Measurements from ENCODE around the gene MLLT10.
A peak's percentile ranks its signal among the peaks of the same experiment; 100 is the strongest.

MLLT10 gene

DNA sequence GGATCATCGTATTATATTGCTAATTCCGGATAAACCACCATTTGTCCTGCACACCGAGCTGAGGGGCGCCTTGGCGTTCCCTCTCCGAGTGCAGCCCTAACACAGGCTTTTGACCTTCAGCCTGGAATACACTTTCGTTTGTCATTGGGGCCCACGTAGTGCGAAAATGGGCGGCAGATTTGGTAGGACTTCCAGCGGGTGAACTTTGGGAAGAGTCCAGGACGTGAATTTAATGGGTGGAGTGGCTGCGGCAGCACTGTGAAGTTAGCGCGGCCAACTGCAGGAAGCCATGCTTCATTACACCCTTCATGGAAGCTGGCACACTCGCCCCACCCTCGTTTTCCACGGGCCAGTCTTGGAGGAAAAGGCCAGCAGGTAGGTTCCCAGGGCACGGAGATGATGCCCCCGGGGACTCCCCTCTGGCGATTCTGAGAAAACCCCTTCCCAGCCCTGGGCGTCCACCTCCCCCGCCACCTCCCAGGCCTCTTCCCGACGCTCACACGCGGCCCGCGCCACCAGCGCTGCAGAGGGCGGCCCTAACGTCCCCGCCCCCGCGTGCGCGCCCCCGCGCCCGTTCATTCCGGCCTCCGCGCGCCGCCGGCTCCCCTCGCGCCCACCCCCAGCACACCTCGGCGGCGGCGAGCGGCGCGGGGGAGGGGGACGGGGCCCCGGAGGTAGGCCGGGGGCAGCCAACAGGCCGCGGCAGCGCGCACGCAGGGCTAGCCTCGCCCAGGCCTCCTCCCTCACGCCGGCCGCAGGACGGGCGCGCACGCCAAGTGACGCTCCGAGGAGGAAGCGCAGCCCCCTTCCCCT lies at the start of gene MLLT10:
TSS of gene MLLT10 (plus strand) at position 766 of the 813 bp plus-strand sequence. CDS start 413 bp downstream, outside the sequence.
- DNase-seq: peak; percentile 86

DNA sequence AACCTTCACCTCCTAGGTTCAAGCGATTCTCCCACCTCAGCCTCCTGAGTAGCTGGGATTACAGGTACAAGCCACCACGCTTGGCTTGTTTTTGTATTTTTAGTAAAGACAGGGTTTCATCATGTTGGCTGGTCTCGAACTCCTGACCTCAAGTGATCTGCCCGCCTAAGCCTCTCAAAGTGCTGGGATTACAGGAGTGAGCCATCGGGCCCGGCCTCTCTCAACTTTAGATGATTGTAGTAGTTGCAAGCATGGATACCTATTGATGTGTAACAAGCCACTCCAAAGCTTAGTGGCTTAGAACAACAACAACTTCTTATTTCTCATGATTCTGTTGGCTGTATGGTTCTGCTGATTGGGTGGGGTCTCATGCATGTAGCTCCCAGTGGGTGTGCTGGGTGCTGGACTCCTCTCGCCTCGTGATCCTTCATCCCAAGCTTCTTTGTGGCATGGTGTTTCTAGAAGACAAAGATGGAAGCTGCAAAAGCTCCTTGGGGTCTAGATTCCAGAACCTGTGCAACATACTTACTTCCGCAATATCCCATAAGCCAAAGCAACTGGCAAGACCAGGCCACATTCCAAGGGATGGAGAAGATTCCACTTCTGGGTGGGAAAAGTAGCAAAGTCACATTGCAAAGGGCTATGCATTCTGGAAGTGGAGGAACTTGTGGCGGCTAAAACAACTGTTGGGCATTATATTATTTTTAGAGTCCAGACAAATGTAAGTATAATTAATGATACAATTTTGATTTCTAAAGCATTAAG lies 46.4 kb upstream of the MLLT10 start:
- DNase-seq: no peak

GRCh38 chr10:21488246-21488956 lies 45.6 kb upstream of the MLLT10 start:
- DNase-seq: no peak

DNA sequence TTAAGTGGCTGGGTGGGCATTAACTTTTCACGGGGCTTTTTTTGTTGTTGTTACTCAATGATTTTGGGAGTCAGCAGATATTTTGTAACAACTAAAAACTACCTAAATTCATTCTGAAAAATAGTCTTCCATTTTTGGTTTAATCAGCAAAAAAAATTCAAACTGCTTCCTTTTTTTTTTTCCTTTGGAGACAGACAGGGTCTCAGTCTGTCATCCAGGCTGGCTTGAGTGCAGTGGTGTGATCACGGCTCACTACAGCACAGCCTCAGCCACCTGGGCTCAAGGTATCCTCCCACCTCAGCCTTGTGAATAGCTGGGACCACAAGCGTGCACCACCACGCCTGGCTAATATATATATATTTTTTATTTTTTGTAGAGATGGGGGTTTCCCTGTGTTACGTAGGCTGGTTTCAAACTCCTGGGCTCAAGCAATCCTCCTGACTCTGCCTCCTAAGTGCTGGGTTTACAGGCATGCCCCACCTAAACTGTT lies 45.0 kb upstream of the MLLT10 start:
- no peak for DNase-seq

- no peak for DNase-seq
Measured at GRCh38 chr10:21490028-21490710, 43.9 kb upstream of the MLLT10 start.

DNA sequence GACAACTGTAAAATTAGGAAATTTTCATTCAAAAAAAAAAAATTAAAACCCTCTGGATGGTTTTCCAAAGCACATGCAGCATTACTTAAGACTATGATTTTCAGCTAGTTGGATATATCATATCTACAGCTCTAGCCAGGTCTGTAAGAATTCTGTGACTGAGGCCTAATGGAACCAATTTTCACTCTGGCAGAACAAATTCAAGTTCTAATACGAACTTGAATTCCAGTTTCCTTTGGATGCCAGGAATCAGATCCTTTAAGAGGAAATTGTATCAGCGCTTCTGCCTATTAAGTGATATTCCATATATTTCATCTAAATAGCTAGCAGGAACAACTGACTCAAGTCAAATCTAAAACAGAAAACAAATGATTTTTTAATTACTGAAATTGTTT lies 43.3 kb upstream of the MLLT10 start:
- no peak for DNase-seq

- no peak for DNase-seq
Measured at GRCh38 chr10:21492421-21492820, 41.6 kb upstream of the MLLT10 start.

DNA sequence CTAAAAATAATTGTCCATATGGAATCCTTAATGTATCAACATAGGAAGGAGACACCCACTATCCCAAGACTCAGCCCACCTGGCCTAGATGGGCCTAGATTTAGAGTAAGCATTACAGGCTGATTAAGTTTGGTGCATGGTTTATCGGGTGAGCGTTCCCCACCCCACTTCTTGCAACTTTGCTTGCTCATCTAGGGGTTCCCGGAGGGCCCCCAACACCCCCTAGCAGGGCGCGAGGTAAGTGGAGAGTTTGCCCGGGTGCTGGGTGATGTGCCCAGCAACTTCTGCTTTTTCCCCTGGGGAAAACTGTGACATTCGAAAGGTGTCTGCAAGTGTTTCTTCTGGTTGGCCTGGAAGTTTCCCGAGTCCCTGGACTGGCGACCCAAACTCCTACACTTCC lies 40.2 kb upstream of the MLLT10 start:
- no peak for DNase-seq

DNA sequence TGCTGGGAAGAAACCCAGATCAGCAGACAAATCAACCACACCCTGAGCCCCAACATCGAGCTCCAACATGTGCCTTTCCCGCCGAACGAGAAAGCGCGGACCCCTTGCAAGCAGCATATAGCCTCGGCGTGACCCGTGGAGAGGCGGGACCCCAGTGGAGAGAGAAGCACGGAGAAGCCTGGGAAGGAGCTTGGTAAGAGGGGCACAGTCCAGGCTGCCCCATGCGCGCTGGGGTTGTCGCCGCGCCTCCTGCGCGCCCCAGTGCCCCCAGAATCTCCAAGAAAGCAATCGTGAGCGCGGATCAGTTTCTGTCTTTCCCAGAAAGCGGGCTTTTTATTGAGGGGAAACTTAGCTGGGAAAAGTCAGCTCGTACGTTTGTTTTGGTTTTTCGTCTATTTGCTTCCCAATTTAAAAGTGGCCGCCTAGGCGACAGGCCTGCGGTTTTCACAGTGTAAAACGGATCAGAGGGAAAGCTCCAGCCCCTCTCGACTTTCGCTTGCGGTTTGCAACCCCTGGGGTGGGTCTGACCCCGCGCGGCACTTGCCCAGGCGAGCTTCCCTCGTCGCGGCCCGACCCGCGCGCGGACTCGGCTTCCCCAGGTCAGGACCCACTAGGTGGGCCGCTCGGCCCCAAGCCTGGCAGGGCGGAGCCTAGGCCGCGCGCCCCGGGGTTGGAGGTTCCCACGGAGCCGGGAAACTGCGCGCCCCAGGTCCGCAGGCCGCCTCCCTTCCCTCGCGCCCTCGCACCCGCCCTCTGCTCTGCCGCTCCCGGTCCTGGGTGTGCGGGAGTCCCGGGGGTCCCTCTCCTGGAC lies 39.6 kb upstream of the MLLT10 start:
- DNase-seq: no peak

DNA sequence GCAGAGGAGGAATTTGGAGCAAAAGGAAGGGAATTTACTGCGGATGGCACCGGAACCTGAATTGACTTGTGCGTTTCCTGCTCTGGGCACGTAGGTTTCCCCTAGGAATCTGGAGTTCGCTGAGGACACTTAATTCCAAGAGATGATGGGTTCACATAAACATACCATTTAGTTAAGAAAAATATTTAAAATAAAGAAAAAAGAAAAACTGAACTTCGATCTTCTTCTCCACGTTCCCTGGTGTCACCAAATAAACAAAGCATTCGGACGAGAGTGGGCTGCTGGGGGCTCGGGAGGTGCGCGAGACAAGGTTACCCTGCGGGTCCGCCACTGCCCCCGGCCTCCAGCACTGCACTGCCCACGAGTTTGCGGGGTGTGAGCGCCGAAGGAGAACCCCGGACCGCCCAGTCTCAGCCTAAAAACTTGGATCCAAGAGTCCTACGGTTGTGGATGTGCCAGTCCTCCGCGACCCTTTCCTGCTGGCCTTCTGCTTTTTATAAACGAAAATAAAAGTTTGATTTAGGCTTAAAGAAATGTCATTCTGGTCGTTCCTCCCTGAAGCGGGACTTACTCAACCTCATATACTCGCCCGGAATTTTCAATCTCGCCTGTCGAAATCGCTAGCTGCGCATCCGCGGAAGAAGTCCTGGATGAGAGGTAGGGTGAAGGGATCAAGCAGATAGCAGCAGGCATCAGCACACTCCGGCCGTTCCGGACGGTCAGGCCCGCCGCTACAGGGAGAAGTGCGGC lies 38.9 kb upstream of the MLLT10 start:
- DNase-seq: no peak

GRCh38 chr10:21495752-21496342 lies 38.2 kb upstream of the MLLT10 start:
- DNase-seq: peak; percentile 45

- peak; percentile 41 for DNase-seq
Measured at GRCh38 chr10:21496343-21497176, 37.5 kb upstream of the MLLT10 start.

- peak; percentile 81 for DNase-seq
Measured at GRCh38 chr10:21497177-21497807, 36.7 kb upstream of the MLLT10 start.

- no peak for DNase-seq
Measured at GRCh38 chr10:21498377-21498776, 35.7 kb upstream of the MLLT10 start.

DNA sequence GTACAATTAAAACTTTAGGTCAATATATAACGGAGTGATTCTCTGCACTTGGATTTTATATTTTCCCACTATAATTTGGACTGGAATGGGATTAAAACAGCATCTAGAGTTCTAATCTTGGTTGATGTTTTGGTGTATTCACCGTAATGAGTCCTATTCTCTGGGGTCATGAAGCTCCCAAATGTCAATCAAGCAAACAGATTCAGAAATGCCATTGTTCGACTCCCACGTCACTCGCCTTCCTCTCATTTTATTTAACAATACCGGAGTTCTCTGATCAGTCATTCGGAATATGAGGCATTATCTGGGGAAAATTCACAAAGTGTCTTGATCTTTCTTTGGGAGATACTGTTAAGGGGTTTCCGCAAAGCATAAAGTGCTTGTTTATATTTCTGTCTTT lies 35.0 kb upstream of the MLLT10 start:
- DNase-seq: no peak

DNA sequence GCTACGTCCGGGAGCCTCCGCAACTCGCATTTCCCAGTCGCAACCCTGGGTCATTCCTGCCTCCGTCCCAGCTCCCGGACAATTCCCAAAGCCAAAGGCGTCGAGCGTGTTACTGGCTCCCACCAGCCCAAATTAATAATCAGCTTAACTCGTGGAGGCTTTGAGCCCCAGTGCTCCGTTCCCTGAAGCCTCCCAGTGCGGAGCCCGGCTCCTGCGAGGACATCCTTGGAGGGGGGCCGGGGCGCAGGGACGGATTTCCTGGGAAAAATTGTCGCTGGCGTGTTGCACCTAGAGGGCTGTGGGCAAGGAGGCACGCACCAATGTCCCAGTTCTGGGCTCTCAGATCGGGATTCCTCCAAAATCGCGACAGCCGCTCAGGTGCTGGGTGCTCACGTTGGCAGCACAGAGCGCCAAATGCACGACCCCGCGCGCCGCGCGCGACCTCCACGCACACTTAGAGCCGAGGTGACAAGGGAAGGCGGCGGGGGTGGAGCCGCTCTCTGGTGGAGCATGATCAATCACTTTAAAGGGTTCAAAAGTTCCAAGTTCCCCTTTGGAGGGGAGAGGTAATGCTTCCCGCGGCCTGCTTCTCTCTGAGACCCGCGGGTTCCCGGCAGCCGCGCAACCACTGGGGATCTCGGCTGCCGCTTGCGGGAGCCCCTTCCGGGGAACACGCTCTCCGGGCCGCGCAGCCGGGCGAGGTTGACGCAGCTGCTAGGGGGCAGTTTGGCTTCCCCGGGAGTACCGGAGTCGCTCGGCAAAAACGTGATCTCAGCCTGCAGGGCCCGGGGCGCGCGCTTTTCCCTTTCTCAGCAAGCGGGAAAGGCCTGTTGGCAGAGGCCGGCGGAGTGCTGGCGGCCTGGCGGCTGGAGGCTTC lies 34.1 kb upstream of the MLLT10 start:
- DNase-seq: no peak

DNA sequence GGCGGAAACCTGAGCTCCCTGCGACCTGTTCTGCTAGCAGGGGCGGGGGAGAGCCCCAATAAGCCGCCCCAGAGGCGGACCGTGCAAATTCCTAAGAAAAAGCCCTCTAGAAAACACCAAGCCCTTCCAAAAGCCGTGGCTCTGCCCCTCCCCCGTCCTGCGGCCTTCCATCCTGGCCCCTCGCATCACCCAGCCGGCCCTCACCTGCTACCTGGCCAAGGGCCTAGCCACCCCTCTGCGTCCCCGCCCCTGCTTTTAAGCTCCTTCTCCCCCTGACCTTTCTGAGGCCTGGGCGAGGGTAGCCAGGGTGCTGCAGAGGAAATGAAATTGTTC lies 33.5 kb upstream of the MLLT10 start:
- no peak for DNase-seq

DNA sequence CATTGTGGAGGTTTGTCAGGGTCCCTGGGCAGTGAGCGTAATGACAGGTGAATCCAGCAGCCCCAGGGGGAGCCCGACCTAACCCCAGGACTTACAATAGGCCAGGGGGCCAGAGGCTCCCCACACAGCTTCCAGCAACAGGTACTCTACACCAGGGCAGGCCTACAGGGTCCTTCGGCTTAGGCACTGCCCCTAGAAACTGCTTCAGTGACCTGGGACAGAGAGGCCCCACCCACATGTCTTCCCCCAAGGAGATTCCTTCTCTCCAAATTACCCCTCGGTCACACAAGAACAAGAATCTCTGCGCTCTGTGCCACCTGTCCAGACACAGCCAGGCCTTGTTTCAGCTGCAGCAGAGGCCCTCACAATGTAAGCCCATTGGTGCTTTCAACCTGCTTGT lies 32.9 kb upstream of the MLLT10 start:
- no peak for DNase-seq
